Myocyte (in vitro differentiated cells): ENCODE data around the gene SERPINI2. TPM values are rescaled to one million over a fixed set of nuclear protein-coding genes. Genes with fewer than 3 reads are reported as not detected.
"Not testable (repeated sequence)": the region's sequence is repeated elsewhere in the genome, so short reads cannot be mapped to it uniquely, and the experiment has no call there.

Experiments
- DNase-seq: peaks from one replicate; pipeline ENCODE4 v3.0.0-alpha.2; 2012; ENCODE audit warnings: low read depth
- total RNA-seq: library from RNA; depleted of rRNA; stranded (reverse); fragments of >200 nt; gene quantifications from 2 replicates; pipeline ENCODE4 v1.2.3, GENCODE V29; 2014

The SERPINI2 gene
- total RNA-seq, 1 donor from 2014 or later, result not detected

DNA sequence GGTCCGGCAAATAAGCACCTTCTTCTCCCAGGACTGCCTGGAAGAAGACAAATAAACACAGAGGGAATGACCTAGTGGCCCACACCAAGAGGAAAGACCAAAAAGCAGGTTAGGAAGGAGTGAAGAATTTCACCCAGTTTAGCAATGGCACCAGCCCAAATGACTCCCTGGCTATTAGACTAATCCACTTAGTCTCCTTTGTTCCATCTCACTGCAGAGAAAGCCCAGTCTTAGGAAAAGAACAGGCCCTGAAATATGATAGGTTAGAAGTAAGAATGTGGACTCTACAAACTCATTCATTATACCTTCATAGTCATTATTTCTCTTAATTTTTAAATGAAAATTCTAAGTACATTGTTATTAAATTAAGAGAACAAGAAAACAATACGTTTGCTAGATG, 23.2 kb downstream of the SERPINI2 start:
- no peak for DNase-seq

DNA sequence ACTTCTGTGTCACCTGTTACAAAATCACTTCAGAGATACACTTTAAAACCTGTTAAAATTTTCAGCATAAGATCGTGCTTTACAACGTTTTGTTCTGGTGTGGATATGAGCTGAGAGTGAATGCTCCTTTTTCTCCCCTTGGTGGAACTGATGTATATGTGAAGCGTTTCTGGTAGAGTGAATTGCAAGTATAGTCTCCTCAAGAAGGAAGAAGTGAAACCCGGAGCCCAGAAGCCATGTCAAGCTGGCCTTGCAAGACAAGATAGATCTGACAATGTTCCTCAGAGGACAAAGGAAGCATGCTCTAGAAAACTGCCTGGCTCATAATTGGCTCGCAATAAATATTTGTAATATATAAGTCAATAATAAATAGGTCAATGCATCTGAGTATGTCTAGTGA, 23.6 kb downstream of the SERPINI2 start:
- no peak for DNase-seq

- DNase-seq, result no peak
Observed at GRCh38 chr3:167445491-167445890, 28.4 kb downstream of the SERPINI2 start.

GRCh38 chr3:167441256-167441655, 32.6 kb downstream of the SERPINI2 start:
- no peak for DNase-seq

- no peak for DNase-seq
Observed at GRCh38 chr3:167437428-167438139, 36.3 kb downstream of the SERPINI2 start.

DNA sequence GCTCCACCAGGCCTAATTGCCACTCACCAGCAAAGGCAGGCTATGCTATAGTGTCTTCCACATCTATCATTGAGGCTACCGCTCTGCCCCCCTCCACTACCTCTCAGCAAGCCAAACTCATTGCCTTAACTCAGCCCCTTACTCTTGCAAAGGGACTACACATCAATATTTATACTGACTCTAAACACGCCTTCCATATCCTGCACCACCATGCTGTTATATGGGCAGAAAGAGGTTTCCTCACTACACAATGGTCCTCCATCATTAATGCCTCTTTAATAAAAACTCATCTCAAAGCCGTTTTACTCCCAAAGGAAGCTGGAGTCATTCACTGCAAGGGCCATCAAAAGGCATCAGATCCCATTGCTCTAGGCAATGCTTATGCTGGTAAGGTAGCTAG, 46.9 kb downstream of the SERPINI2 start:
- not testable (repeated sequence) for DNase-seq

DNA sequence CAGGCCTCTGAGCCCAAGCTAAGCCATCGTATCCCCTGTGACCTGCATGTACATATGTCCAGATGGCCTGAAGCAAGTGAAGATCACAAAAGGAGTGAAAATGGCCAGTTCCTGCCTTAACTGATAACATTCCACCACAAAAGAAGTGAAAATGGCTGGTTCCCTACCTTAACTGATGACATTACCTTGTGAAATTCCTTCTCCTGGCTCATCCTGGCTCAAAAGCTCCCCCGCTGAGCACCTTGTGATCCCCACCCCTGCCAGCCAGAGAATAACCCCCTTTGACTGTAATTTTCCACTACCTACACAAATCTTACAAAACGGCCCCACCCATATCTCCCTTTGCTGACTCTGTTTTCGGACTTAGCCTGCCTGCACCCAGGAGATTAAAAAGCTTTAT, 51.4 kb downstream of the SERPINI2 start:
- DNase-seq, result not testable (repeated sequence)

DNA sequence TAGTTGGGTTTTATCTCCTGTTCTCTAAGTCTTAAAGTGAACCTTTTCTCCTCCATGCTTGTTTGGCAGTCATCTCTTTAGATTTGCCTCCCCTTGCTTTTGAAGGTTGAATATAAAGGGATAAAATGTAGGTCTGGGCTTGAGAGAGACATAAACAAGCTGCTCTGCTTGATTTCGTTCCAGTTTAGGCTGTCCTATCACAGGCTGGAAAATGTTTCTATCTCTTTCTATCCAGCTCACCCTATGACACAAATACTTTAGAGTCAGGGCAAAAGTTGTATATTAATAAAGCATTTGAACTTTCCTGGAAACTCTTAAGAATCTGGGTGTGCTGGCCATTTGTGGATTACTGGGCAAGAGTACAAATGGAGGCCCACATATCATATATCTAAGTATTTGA, 64.2 kb downstream of the SERPINI2 start:
- DNase-seq, result no peak

DNA sequence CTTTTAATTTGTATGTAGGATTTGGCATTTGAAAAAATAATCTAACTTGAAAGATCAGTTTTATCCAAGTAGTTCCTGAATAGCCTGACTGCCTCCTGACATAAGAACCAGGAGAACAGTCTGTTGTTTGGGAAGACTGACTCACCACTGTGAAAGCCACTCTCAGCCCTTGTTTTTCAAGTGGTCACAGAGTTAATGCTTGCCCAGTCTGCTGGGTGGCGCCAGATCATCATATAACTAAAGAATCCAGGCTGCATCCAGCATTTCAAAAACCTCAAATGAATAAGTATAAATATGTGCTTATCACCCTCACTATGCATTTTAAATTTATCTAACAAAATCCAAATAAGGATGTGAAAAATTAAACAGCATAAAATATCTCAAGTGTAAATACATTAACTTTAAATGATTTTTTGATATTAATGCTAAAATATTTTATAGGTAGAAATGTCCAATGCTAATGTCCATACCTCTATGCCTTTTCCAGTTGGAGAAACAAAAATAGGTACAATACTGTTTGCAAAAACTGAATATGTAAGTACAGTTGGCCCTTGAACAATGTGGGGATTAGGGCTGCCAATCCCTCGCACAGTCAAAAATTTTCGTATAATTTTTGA, 66.9 kb downstream of the SERPINI2 start:
- peak; percentile 3 for DNase-seq

- no peak for DNase-seq
Observed at GRCh38 chr3:167397826-167398225, 76.0 kb downstream of the SERPINI2 start.

GRCh38 chr3:167396075-167396474, 77.8 kb downstream of the SERPINI2 start:
- DNase-seq, result no peak

DNA sequence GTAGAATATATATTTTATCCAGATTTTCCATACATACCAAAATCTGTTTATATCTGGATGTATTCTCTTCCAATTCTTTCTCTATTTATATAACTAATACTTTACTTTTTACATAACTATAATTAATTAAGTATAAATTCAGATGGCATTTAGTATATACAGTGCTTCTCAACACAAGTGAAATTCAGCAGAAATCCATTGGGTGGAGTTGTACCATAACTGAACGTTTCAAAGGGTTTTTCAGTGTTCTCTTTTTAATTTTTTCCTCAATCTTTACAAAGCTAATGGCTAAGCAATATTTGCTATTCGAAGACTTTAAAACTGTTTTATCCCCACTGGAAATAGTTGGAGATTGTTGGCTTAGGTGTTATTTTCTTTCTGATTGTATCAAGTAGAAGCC, 79.8 kb downstream of the SERPINI2 start:
- DNase-seq, result no peak

Other genes with a start within 250 kb of the SERPINI2 start
- not detected in 2 replicates for gene ZBBX, start 93.7 kb downstream of the SERPINI2 start, total RNA-seq
- gene WDR49, start 179.9 kb upstream of the SERPINI2 start, total RNA-seq, result 0.62 TPM in 1 of 2 replicates, not detected in the other